A549 (cell line): ENCODE data around the gene SZT2. TPM values are rescaled to one million over a fixed set of nuclear protein-coding genes. Genes with fewer than 3 reads are reported as not detected.

Experiments used
- ATAC-seq, 2 experiments: fragments of 200-7000 bp in 1 of 2; fragments of >200 bp in 1 of 2; cut with Nextera tagmentation in 1 of 2; cut with Tn5 transposase in 1 of 2; 3 replicates each; pipeline versions ENCODE4 v1.8.0 to v1.9.1; 2018 to 2020; ENCODE audit warnings: mild to moderate bottlenecking in 1 of 2, moderate library complexity in 1 of 2
- CTCF ChIA-PET: fragments of 300-600 bp; sonication (Branson Sonifier 250); formaldehyde crosslinking; extraction: SDS; loops from one replicate; lab custom pipeline; 2021; ENCODE audit warnings: antibody characterized with exemption, inconsistent platforms; lab: Yijun Ruan, JAX
- POLR2A ChIA-PET: fragments of 350-600 bp; formaldehyde crosslinking; extraction: SDS; loops from one replicate; lab custom pipeline; 2021; ENCODE audit warnings: antibody characterized with exemption, inconsistent platforms; lab: Yijun Ruan, JAX
- DNase-seq, 2 experiments: peaks; one replicate each; pipeline versions ENCODE4 v3.0.0 to v3.0.0-alpha.2; 2011 to 2016; ENCODE audit warnings: low read depth in 1 of 2, low spot score in 1 of 2
- FAIRE-seq: peaks from 2 replicates; lab custom pipeline; 2011; peaks lifted over from hg19 to GRCh38; lab: Jason Lieb, UNC
- H3K27ac ChIP-seq, 2 experiments: fragments of >200 bp; sonication (Bioruptor Twin); formaldehyde crosslinking; 3 replicates each; pipeline ENCODE4 v1.5.1; 2016 to 2017
- H3K4me1 ChIP-seq: fragments of >200 bp; sonication (Bioruptor Twin); formaldehyde crosslinking; 3 replicates; pipeline ENCODE4 v1.6.1; 2016
- H3K4me2 ChIP-seq: fragments of >200 bp; sonication (Bioruptor Twin); formaldehyde crosslinking; 3 replicates; pipeline ENCODE4 v1.6.1; 2016
- H3K4me3 ChIP-seq: fragments of >200 bp; sonication (Bioruptor Twin); formaldehyde crosslinking; 3 replicates; pipeline ENCODE4 v1.5.1; 2016
- H3K9me3 ChIP-seq: fragments of >200 bp; sonication (Bioruptor Twin); formaldehyde crosslinking; 3 replicates; pipeline ENCODE4 v1.6.1; 2016
- ATOH8 ChIP-seq: fragments of 250-450 bp; sonication (Bioruptor Pico); IDR thresholded peaks from 2 replicates; pipeline ENCODE4 v1.5.0; 2020; ENCODE audit warnings: low read depth, mild to moderate bottlenecking, moderate library complexity
- BHLHE40 ChIP-seq: IDR thresholded peaks from 2 replicates; pipeline ENCODE4 v1.6.1; 2012; ENCODE audit warnings: low read depth, low read length, inconsistent platforms
- CBX2 ChIP-seq: fragments of 200-600 bp; sonication (generic); IDR thresholded peaks from 2 replicates; pipeline ENCODE4 v1.6.1; 2016; ENCODE audit warnings: low read depth, mild to moderate bottlenecking, borderline replicate concordance
- CTCF ChIP-seq: fragments of >200 bp; sonication (Bioruptor Twin); formaldehyde crosslinking; IDR thresholded peaks from 3 replicates; pipeline ENCODE4 v1.5.1; 2016
- ESRRA ChIP-seq: fragments of 150-350 bp; IDR thresholded peaks from 2 replicates; pipeline ENCODE4 v1.6.1; 2014; ENCODE audit warnings: mild to moderate bottlenecking, low read length, borderline replicate concordance
- FOSB ChIP-seq: fragments of 250-450 bp; sonication (Bioruptor Pico); IDR thresholded peaks from 2 replicates; pipeline ENCODE4 v1.5.0; 2020; ENCODE audit warnings: mild to moderate bottlenecking, moderate library complexity
- FOSL2 ChIP-seq, 2 experiments: fragments of 450-650 bp in 1 of 2; fragments of >200 bp in 1 of 2; sonication (Bioruptor Twin) in 1 of 2; formaldehyde crosslinking; IDR thresholded peaks; 2 replicates each; pipeline versions ENCODE4 v1.5.0 to v1.6.1; 2016 to 2020; ENCODE audit warnings: mild to moderate bottlenecking in 1 of 2, moderate library complexity in 1 of 2
- GATA3 ChIP-seq: IDR thresholded peaks from 2 replicates; pipeline ENCODE4 v1.6.1; 2012; ENCODE audit warnings: borderline replicate concordance
- HDAC2 ChIP-seq: fragments of 200-600 bp; sonication (generic); IDR thresholded peaks from 2 replicates; pipeline ENCODE4 v1.6.1; 2016
- HOXA7 ChIP-seq: fragments of 250-450 bp; sonication (Bioruptor Pico); IDR thresholded peaks from 2 replicates; pipeline ENCODE4 v1.5.0; 2020; ENCODE audit warnings: mild to moderate bottlenecking, moderate library complexity
- HOXB5 ChIP-seq: fragments of 250-450 bp; sonication (Bioruptor Pico); IDR thresholded peaks from 2 replicates; pipeline ENCODE4 v1.5.0; 2020; ENCODE audit warnings: mild to moderate bottlenecking, moderate library complexity
- KDM1A ChIP-seq: fragments of 200-600 bp; sonication (generic); IDR thresholded peaks from 2 replicates; pipeline ENCODE4 v1.6.1; 2016; ENCODE audit warnings: low read depth, mild to moderate bottlenecking
- MAFK ChIP-seq: fragments of 450-650 bp; IDR thresholded peaks from 2 replicates; pipeline ENCODE4 v1.6.1; 2014; ENCODE audit not compliant: partially characterized antibody
- MAZ ChIP-seq: fragments of 150-350 bp; IDR thresholded peaks from 2 replicates; pipeline ENCODE4 v1.6.1; 2014; ENCODE audit warnings: antibody characterized with exemption, low read depth, low read length, borderline replicate concordance
- MYC ChIP-seq: IDR thresholded peaks from 2 replicates; pipeline ENCODE4 v1.6.1; 2012; ENCODE audit warnings: mild to moderate bottlenecking, inconsistent platforms, low read length, improper control_type of control experiment, borderline replicate concordance
- NFE2L2 ChIP-seq: fragments of 150-350 bp; conservative IDR thresholded peaks from 2 replicates; pipeline ENCODE4 v1.6.1; 2014; ENCODE audit warnings: low read length
- NR3C1 ChIP-seq: fragments of >200 bp; sonication (Bioruptor Twin); formaldehyde crosslinking; IDR thresholded peaks from 3 replicates; pipeline ENCODE4 v1.6.1; 2017
- PHF8 ChIP-seq: fragments of 200-600 bp; sonication (generic); IDR thresholded peaks from 2 replicates; pipeline ENCODE4 v1.6.1; 2016; ENCODE audit warnings: low read depth, mild to moderate bottlenecking, antibody characterized with exemption, moderate library complexity, borderline replicate concordance
- POLR2AphosphoS2 ChIP-seq: conservative IDR thresholded peaks from 2 replicates; pipeline ENCODE4 v1.6.1; 2012; ENCODE audit warnings: low read length, improper control_type of control experiment, inconsistent platforms
- RARB ChIP-seq: fragments of 250-450 bp; sonication (Bioruptor Pico); IDR thresholded peaks from 2 replicates; pipeline ENCODE4 v1.8.0; 2021; ENCODE audit warnings: mild to moderate bottlenecking, moderate library complexity
- RCOR1 ChIP-seq: fragments of 150-350 bp; IDR thresholded peaks from 2 replicates; pipeline ENCODE4 v1.6.1; 2014; ENCODE audit warnings: antibody characterized with exemption, low read length, low read depth
- ZFP36 ChIP-seq: fragments of 450-650 bp; IDR thresholded peaks from 2 replicates; pipeline ENCODE4 v1.6.1; 2014; ENCODE audit warnings: borderline replicate concordance; ENCODE audit not compliant: partially characterized antibody
- ZNF302 ChIP-seq: fragments of 250-450 bp; sonication (Bioruptor Pico); IDR thresholded peaks from 2 replicates; pipeline ENCODE4 v1.9.0; 2021; ENCODE audit warnings: inconsistent platforms, mild to moderate bottlenecking, moderate library complexity
- WGBS: methylation state at CpG from one replicate; pipeline ENCODE4 v1.1.6; 2017; ENCODE audit errors: missing lambda C conversion rate; 5-methylcytosine and 5-hydroxymethylcytosine counted together
- polyA plus RNA-seq, 4 experiments: library from polyadenylated mRNA; depleted of rRNA in 3 of 4; stranded (reverse); fragments of >200 nt; fragmentation: RNase III in 1 of 4; extraction: RNeasy Plus Mini Kit Qiagen cat#74134 plus additional on column Dnase treatment in 1 of 4; gene quantifications; 2 replicates in 3 of 4; 3 replicates in 1 of 4; pipeline ENCODE4 v1.2.3, GENCODE V29; 2011 to 2017
- TF ChIP-seq, protein P1 (sequence below): fragments of 250-450 bp; sonication (Bioruptor Pico); IDR thresholded peaks from 2 replicates; pipeline ENCODE4 v1.5.0; 2021; ENCODE audit warnings: mild to moderate bottlenecking, moderate library complexity, borderline replicate concordance

Gene SZT2
- polyA plus RNA-seq, 2 of the 4 experiments (the other 2 are of a cell fraction): 6.1 to 6.5 TPM

GRCh38 chr1:43350976-43351375 is 38.7 kb upstream of the SZT2 start:
- Histone ChIP-seq H3K4me3 (no peak overlapping the region), H3K9me3 (no peaks in the 10 kb centered on the region), H3K27ac (no peak overlapping the region), H3K4me1 (peaks cover 9% of the 10 kb centered on the region; the same call in 2 of the 3 replicates), H3K4me2 (no peak overlapping the region)
- FAIRE-seq (no peak), DNase-seq (no peak), ATAC-seq (no peak)
- ChIA-PET POLR2A (no interaction called here), CTCF (interaction anchor here (0.5 kb wide), 1 partner anchor 585 kb away, joined by 5 read pairs; no protein-coding TSS in a partner anchor)
- TF ChIP-seq MAZ (no peak), RCOR1 (no peak), ZNF302 (CRISPR knock-in tag) (no peak), ESRRA (no peak), KDM1A (no peak), NFE2L2 (no peak), MYC (no peak), FOSB (CRISPR knock-in tag) (no peak)
- WGBS: 88% methylated on average over 1 of the region's 1 CpG

- Histone ChIP-seq H3K27ac (0 out of 6 replicates have a peak overlapping the region, but pooled peaks of 1 of the 2 experiments have one; percentile 31), H3K4me2 (no peak overlapping the region), H3K4me3 (no peak overlapping the region)
- DNase-seq (no peak), FAIRE-seq (no peak)
- TF ChIP-seq NFE2L2 (no peak), PHF8 (no peak), HOXB5 (CRISPR knock-in tag) (no peak), HDAC2 (no peak), FOSL2 (IDR thresholded peaks at IDR 0.05) (no peak), FOSL2 (CRISPR knock-in tag; IDR thresholded peaks at IDR 0.05) (no peak), RARB (CRISPR knock-in tag) (no peak), ZFP36 (no peak), POLR2AphosphoS2 (no peak), HOXA7 (CRISPR knock-in tag) (no peak), BHLHE40 (no peak), NR3C1 (no peak), GATA3 (no peak), CBX2 (no peak), MYC (no peak), MAFK (no peak), KDM1A (no peak), ATOH8 (CRISPR knock-in tag) (no peak), CTCF (no peak)
- TF ChIP-seq, protein P1, sequence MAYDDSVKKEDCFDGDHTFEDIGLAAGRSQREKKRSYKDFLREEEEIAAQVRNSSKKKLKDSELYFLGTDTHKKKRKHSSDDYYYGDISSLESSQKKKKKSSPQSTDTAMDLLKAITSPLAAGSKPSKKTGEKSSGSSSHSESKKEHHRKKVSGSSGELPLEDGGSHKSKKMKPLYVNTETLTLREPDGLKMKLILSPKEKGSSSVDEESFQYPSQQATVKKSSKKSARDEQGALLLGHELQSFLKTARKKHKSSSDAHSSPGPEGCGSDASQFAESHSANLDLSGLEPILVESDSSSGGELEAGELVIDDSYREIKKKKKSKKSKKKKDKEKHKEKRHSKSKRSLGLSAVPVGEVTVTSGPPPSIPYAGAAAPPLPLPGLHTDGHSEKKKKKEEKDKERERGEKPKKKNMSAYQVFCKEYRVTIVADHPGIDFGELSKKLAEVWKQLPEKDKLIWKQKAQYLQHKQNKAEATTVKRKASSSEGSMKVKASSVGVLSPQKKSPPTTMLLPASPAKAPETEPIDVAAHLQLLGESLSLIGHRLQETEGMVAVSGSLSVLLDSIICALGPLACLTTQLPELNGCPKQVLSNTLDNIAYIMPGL (CRISPR knock-in tag): no peak
- TF ChIP-seq, all 56 proteins: peak for 0
- H3K9me3 ChIP-seq: no peaks in the 10 kb centered on the region
- ChIA-PET CTCF (no interaction called here), POLR2A (interaction anchor here (0.6 kb wide), 1 partner anchor 15 kb away, joined by 3 read pairs; no protein-coding TSS in a partner anchor)
- ATAC-seq: no peak
- 83% methylated on average over 10 of the region's 10 CpGs for WGBS
- H3K4me1 ChIP-seq: peaks cover 9% of the 10 kb centered on the region; the same call in 2 of the 3 replicates
Measured at GRCh38 chr1:43351421-43352350, 38.0 kb upstream of the SZT2 start.
